Stomach (tissue), 9 donors: ENCODE data around the gene SCLT1. TPM values are rescaled to one million over a fixed set of nuclear protein-coding genes. Genes with fewer than 3 reads are reported as not detected.

Experiments used
- DNase-seq, 2 donors: peaks; one replicate each; pipeline versions ENCODE4 v3.0.0 to v3.0.0-alpha.2; 2013 to 2019
- H3K27ac ChIP-seq, 5 donors: fragments of 200-600 bp in 4 of 5; sonication (generic) in 4 of 5; one replicate each; pipeline ENCODE4 v1.5.1; 2013 to 2019; ENCODE audit warnings: mild to moderate bottlenecking in 1 of 5, moderate library complexity in 1 of 5
- H3K27me3 ChIP-seq, 3 donors: fragments of 200-600 bp; sonication (generic); one replicate each; pipeline ENCODE4 v1.5.1; 2017 to 2019; ENCODE audit warnings: mixed run types in 1 of 3
- H3K36me3 ChIP-seq, 4 donors: fragments of 200-600 bp; sonication (generic); 1 replicate in 3 of 4; 2 replicates in 1 of 4; pipeline ENCODE4 v1.5.1; 2016 to 2019
- H3K4me1 ChIP-seq, 4 donors: fragments of 200-600 bp; sonication (generic); one replicate each; pipeline ENCODE4 v1.5.1; 2016 to 2019
- H3K4me3 ChIP-seq, 4 donors: fragments of 200-600 bp; sonication (generic) in 3 of 4; one replicate each; pipeline ENCODE4 v1.5.1; 2016 to 2019; ENCODE audit warnings: mild to moderate bottlenecking in 1 of 4
- H3K9me3 ChIP-seq, 4 donors: fragments of 200-600 bp; sonication (generic); one replicate each; pipeline ENCODE4 v1.5.1; 2016 to 2019
- CTCF ChIP-seq, 7 experiments: fragments of 450-650 bp in 4 of 7; fragments of 200-600 bp in 3 of 7; sonication (generic) in 3 of 7; IDR thresholded peaks; one replicate each; pipeline ENCODE4 v1.5.1; 2016 to 2019; ENCODE audit warnings: antibody characterized with exemption in 7 of 7, control low read depth in 2 of 7, mild to moderate bottlenecking in 1 of 7
- EP300 ChIP-seq: sonication (generic); formaldehyde crosslinking; IDR thresholded peaks from one replicate; pipeline ENCODE4 v1.6.1; 2017; ENCODE audit warnings: antibody characterized with exemption
- POLR2A ChIP-seq, 4 donors: fragments of 450-650 bp; IDR thresholded peaks; one replicate each; pipeline ENCODE4 v1.6.1; 2016; ENCODE audit warnings: antibody characterized with exemption in 4 of 4, control low read depth in 2 of 4, mild to moderate bottlenecking in 1 of 4, moderate library complexity in 1 of 4
- POLR2AphosphoS5 ChIP-seq, 3 donors: sonication (generic); formaldehyde crosslinking; IDR thresholded peaks; one replicate each; pipeline ENCODE4 v1.6.1; 2016; ENCODE audit warnings: antibody characterized with exemption in 3 of 3
- WGBS, 5 donors: extraction: QIAGEN DNeasy Blood & Tissue Kit in 3 of 5; methylation state at CpG; one replicate each; pipeline versions ENCODE4 v1.1.5 to v1.1.7; 2013 to 2018; 5-methylcytosine and 5-hydroxymethylcytosine counted together
- intact Hi-C: fragments of 100-400 bp; cut with DNase I; formaldehyde crosslinking; loops from one replicate; pipeline ENCODE4 v1.15.1; 2023; ENCODE audit warnings: low total_unique reads
- polyA plus RNA-seq, 3 donors: library from polyadenylated mRNA; stranded (reverse); fragments of 200-250 nt; gene quantifications; one replicate each; pipeline ENCODE4 v1.2.3, GENCODE V29; 2013
- total RNA-seq, 5 donors: library from RNA; depleted of rRNA; stranded (reverse); fragments of >200 nt; gene quantifications; one replicate each; pipeline versions ENCODE4 v1.1.0 to v1.2.3, GENCODE V29; 2014 to 2016
- donor health status: healthy with polysubstance abuse.
- donor health status: Bipolar disorder and iron deficiency.
- donor health status: healthy.

The SCLT1 gene
- total and polyA plus RNA-seq, 8 donors = 2.3 to 49.0 (median 12.9) TPM

- WGBS, 5 donors = 90 to 97% (median 96%) methylated on average over 4 of the region's 4 CpGs
- Histone ChIP-seq H3K27ac (no peak overlapping the region), H3K36me3 (peaks cover under 1 to 25% (median 20%) of the 10 kb centered on the region in 4 donors), H3K4me1 (no peaks in the 10 kb centered on the region), H3K9me3 (no peaks in the 10 kb centered on the region), H3K27me3 (no peaks in the 10 kb centered on the region), H3K4me3 (no peak overlapping the region)
- DNase-seq = no peak
- intact Hi-C loops = no loop called here
- TF ChIP-seq POLR2A (IDR thresholded peaks at IDR 0.05) = no peak
- no peak for TF ChIP-seq CTCF (IDR thresholded peaks at IDR 0.05)
- no peak for TF ChIP-seq POLR2AphosphoS5 (IDR thresholded peaks at IDR 0.05)
Measured at GRCh38 chr4:128877934-128878333, 215.4 kb downstream of the SCLT1 start.

GRCh38 chr4:128876200-128876599 is 217.1 kb downstream of the SCLT1 start:
- WGBS, 5 donors = 93 to 97% (median 94%) methylated on average over 2 of the region's 2 CpGs
- intact Hi-C loops = no loop called here
- H3K27ac ChIP-seq = no peak overlapping the region
- H3K4me1 ChIP-seq = no peaks in the 10 kb centered on the region
- DNase-seq = no peak
- TF ChIP-seq EP300 = no peak
- TF ChIP-seq POLR2AphosphoS5 (IDR thresholded peaks at IDR 0.05) = no peak
- TF ChIP-seq CTCF (IDR thresholded peaks at IDR 0.05) = no peak
- TF ChIP-seq POLR2A (IDR thresholded peaks at IDR 0.05) = no peak
- H3K27me3 ChIP-seq = no peaks in the 10 kb centered on the region
- peaks cover 17 to 43% (median 37%) of the 10 kb centered on the region in 4 donors for H3K36me3 ChIP-seq
- H3K9me3 ChIP-seq = no peaks in the 10 kb centered on the region
- H3K4me3 ChIP-seq = no peak overlapping the region

- no peak for DNase-seq
- no peak overlapping the region for H3K27ac ChIP-seq
- no peak overlapping the region for H3K4me3 ChIP-seq
- no peaks in the 10 kb centered on the region for H3K4me1 ChIP-seq
- 89 to 92% (median 89%) methylated on average over 9 of the region's 9 CpGs for WGBS, 5 donors
- H3K36me3 ChIP-seq = peaks cover 30 to 85% (median 79%) of the 10 kb centered on the region in 4 donors
- H3K27me3 ChIP-seq = no peaks in the 10 kb centered on the region
- intact Hi-C loops = no loop called here
- H3K9me3 ChIP-seq = no peaks in the 10 kb centered on the region
- TF ChIP-seq CTCF (IDR thresholded peaks at IDR 0.05) (no peak), EP300 (no peak), POLR2A (IDR thresholded peaks at IDR 0.05) (no peak), POLR2AphosphoS5 (IDR thresholded peaks at IDR 0.05) (peak in 1 of 3 donors; percentile 13)
Measured at GRCh38 chr4:128871948-128872347, 221.4 kb downstream of the SCLT1 start.

GRCh38 chr4:128869776-128870509 is 223.4 kb downstream of the SCLT1 start:
- no peak overlapping the region for H3K27ac ChIP-seq
- no peaks in the 10 kb centered on the region for H3K9me3 ChIP-seq
- H3K36me3 ChIP-seq = peaks cover 38 to 92% (median 86%) of the 10 kb centered on the region in 4 donors
- intact Hi-C loops = loop anchor here (10.0 kb wide), 2 partner anchors 315 to 415 kb away; no protein-coding TSS in a partner anchor
- no peaks in the 10 kb centered on the region for H3K4me1 ChIP-seq
- H3K4me3 ChIP-seq = no peak overlapping the region
- no peak for TF ChIP-seq EP300
- TF ChIP-seq CTCF (IDR thresholded peaks at IDR 0.05) = no peak
- TF ChIP-seq POLR2AphosphoS5 (IDR thresholded peaks at IDR 0.05) = no peak
- TF ChIP-seq POLR2A (IDR thresholded peaks at IDR 0.05) = no peak
- DNase-seq = no peak
- WGBS, 5 donors = 70 to 95% (median 90%) methylated on average over 2 of the region's 2 CpGs
- no peaks in the 10 kb centered on the region for H3K27me3 ChIP-seq
